HG03432 (cell line): ENCODE results near the gene SORCS3.

Source experiments
- ATAC-seq: cut with Tn5 transposase; IDR thresholded peaks from one replicate; pipeline ENCODE4 v1.9.1; 2021; ENCODE audit warnings: mild to moderate bottlenecking, moderate library complexity; ENCODE audit not compliant: unreplicated experiment

The SORCS3 gene

GRCh38 chr10:104643303-104643663 lies 2.2 kb downstream of the SORCS3 start:
- ATAC-seq, result no peak

GRCh38 chr10:104646146-104646545 lies 5.1 kb downstream of the SORCS3 start:
- ATAC-seq, result no peak

DNA sequence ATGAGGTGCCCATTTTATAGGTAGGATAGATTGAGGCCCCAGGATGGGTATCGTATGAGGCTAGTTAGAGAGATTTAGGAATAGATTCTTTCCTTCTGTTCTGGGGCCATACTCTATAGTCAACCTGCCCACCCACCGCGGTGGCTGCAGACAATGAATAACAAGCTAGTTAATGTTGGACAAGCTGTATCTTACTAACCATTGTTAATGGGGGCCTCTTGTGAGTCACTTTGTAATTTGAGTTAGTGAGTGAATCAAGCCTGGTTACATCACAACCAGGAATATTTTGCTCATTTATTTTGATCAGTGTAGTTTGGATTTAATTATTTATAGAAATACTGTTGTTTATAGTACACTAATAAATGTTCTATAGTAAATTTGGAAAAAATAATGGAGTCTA lies 7.3 kb downstream of the SORCS3 start:
- no peak for ATAC-seq

DNA sequence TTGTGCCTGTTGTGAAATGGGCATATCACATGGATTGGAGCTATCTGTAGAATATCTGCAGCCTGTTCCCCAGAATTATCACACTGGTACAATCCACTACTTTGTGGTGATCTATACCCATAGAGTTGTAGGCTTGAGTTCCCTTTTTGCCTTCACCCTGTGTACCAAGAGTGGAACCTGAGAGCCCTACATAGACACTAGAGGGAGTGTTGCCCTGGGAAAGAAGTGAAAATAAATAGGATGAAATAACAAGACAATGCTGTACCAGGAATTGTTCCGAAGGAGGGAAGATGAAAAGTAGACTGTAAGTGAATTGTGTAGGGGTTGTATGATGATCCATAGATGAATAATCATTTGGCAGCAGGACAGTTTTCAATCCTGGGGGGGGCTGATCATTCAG lies 9.0 kb downstream of the SORCS3 start:
- ATAC-seq, result no peak

- ATAC-seq, result no peak
Observed at GRCh38 chr10:104650635-104651331, 9.7 kb downstream of the SORCS3 start.

DNA sequence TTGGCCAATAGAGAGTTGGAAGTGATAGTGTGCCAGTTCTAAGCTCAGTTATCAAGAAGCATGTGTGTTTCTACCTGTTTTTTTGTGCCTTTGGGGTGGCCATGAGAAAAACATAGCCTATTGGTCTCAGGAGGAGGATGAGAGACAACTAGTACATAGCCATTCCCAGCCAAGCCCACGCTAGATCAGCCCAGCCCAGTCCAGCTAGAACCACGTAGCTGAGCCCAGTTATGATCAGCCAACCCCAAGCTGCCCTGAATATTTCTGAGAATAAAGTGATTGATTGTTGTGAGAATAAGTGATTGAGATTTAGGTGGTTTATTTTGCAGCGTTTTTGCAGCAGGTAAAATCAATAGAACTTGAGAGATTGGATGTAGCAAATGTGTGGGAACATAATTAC lies 15.9 kb downstream of the SORCS3 start:
- no peak for ATAC-seq

DNA sequence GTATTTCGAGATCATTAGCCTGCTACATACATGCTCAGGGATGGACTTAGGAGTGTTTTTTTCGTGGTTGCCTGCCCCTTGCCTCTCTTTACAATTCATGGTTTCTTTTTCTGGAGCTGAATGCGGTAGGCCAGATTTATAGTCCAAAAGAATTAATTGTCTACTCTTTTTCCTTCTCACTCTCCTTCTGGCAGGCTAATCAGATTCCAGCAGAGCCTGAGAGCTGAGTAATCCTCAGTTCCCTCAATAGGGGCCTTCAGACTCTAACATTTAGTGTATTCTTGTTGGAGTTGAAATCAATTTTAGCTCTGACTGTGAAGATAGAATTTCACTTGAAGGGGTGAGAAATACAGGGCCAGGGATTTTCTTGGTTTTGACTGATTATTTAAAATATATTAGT lies 16.4 kb downstream of the SORCS3 start:
- ATAC-seq, result no peak

DNA sequence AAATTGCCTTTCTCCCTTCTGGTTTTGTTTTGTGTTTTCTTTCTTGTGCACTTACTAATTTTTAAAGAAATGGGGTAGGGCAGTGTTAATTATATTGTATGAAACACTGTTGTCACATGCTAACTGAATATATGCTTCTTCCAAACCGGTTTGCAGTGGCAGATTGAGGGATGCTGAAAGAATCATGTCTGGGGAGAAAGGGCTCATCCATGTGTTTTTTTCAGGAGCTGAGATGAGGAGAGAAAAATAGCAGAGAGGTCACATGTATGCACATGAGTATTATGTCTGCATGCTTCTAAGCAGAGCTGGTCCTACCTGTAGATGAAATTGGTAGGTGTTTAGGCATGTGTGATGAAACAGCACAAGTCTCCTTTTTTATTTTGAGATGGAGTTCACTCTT lies 17.0 kb downstream of the SORCS3 start:
- no peak for ATAC-seq

DNA sequence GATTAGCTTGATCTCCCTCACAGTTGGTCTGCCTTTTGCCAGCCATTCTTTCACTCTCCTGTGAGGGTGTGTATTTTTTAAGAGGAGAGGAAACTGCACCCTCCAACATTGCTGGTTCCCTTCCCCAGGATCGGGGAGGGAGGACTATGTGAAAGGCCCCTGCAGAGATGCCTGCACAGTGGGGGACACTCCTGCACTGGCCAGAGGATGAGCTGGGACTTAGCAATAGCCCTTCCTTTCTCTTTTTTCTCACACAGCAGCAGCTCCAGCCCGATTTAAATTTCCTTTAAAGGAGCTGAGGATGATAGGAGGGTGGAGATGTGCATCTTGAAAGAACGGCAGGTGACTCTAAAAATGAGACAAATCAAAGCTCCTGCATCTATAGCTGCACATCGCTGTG lies 18.7 kb downstream of the SORCS3 start:
- no peak for ATAC-seq

DNA sequence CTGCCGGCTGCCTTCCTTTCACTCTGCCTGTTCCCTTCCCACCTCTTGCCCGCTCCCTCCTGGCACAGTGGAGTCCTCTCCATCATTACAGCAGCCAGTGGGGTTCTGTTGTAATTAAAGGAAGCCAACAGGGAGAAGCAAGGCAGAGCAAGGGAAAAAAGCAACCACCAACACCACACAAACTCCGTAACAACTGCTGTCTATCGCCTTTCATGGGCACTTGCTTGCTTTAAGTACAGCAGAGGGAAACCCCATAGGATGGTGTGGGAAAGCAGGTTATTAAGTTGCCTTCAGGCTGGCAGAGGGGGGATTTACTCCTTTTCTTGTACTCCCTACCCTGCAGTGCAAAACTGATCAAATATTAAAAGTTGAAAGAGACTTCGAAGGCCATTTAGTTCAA lies 22.0 kb downstream of the SORCS3 start:
- no peak for ATAC-seq

GRCh38 chr10:104663563-104663962 lies 22.5 kb downstream of the SORCS3 start:
- no peak for ATAC-seq

DNA sequence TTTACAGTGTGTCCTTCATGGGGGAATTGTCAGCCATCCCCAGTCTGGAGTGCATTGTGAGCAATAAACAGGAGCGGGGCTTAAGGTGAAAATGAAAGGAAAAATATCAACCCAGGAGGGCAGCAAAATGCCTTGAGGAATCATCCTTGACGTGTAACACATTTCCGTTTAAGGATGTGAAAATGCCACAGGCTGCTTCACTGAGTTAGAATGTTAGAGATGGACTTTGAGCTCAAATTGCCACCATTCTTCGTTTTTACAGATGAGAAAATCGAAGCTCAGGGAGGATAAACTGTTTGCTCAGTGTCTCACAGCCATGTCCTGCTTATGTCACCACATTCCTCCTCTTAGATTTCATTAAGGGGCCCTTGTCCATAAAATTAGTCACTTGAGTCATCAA lies 23.1 kb downstream of the SORCS3 start:
- ATAC-seq, result peak; percentile 48

GRCh38 chr10:104665174-104665573 lies 24.1 kb downstream of the SORCS3 start:
- ATAC-seq, result no peak

GRCh38 chr10:104666106-104666505 lies 25.0 kb downstream of the SORCS3 start:
- ATAC-seq, result no peak

GRCh38 chr10:104676874-104677273 lies 35.8 kb downstream of the SORCS3 start:
- ATAC-seq, result no peak

GRCh38 chr10:104678658-104679057 lies 37.6 kb downstream of the SORCS3 start:
- ATAC-seq, result no peak

- ATAC-seq, result no peak
Observed at GRCh38 chr10:104680467-104681401, 39.6 kb downstream of the SORCS3 start.

- no peak for ATAC-seq
Observed at GRCh38 chr10:104681485-104681884, 40.4 kb downstream of the SORCS3 start.

GRCh38 chr10:104683567-104683966 lies 42.5 kb downstream of the SORCS3 start:
- no peak for ATAC-seq

- no peak for ATAC-seq
Observed at GRCh38 chr10:104686829-104687228, 45.7 kb downstream of the SORCS3 start.

- ATAC-seq, result no peak
Observed at GRCh38 chr10:104688251-104689042, 47.4 kb downstream of the SORCS3 start.
